ENCODE results near the gene LCLAT1. TPM values are rescaled to one million over a fixed set of nuclear protein-coding genes. Genes with fewer than 3 reads are reported as not detected.
A peak's percentile ranks its signal among the peaks of the same experiment; 100 is the strongest.

LCLAT1 gene
- total RNA-seq = 10 to 100 TPM; 10.3 to 20.6 (median 17.7) TPM

DNA sequence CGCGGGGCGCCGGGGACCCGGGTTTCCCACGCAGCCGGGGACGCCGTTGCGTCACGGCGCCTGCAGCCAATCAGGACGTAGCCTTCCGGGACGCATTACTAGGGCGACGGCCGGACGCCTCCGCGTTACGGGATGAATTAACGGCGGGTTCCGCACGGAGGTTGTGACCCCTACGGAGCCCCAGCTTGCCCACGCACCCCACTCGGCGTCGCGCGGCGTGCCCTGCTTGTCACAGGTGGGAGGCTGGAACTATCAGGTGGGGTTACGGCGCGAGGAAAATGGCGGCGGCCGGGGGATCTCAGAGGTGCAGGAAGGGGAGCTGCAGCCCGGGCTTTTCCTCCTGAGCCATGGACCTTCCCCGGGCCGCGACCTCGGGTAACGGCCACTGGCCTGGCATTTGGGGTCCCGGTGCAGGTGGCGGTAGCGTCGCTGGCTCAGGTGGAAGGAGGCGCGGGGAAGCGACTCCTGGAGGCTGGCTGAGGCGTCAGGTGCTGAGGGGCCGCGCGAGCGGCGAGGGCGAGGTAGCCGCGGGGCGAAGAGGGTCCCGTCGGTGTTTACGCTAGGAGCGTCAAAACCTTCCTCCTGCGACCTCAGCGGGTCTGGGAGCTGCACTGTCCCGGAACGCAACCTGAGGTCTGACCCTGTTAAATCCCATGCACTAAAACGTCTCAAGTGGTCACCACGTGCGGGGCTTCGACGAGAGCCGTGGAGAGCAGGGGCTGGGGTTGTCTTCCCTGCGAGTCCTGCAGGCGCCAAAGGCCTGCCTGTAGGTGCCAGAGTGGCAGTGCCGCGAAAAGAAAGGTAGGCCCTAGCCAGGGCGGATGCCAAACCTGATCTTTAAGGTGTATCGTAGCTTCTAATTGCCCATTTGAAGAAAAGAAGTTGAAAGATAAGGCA, at the start of gene LCLAT1:
Gene LCLAT1 (plus strand): TSS at position 98 of the 897 bp plus-strand sequence. CDS start 78,345 bp downstream, outside the sequence.
- peak; percentile 87 to 92 for DNase-seq (ENCODE audit: low spot score in 2 of 2)
- Histone ChIP-seq H3K27me3 (no peaks in the 10 kb centered on the region), H3K36me3 (no peaks in the 10 kb centered on the region), H3K4me1 (peaks cover 40% of the 10 kb centered on the region), H3K27ac (peak within 1 kb of the TSS; percentile 76), H3K4me3 (peak within 1 kb of the TSS; percentile 95), H3K9me3 (no peaks in the 10 kb centered on the region)
- TF ChIP-seq POLR2AphosphoS5 (IDR thresholded peaks at IDR 0.05) (peak in 2 of 3 donors; percentile 25 to 48), EP300 (IDR thresholded peaks at IDR 0.05) (no peak)
- 6% methylated on average over 37 of the region's 83 CpGs for WGBS

DNA sequence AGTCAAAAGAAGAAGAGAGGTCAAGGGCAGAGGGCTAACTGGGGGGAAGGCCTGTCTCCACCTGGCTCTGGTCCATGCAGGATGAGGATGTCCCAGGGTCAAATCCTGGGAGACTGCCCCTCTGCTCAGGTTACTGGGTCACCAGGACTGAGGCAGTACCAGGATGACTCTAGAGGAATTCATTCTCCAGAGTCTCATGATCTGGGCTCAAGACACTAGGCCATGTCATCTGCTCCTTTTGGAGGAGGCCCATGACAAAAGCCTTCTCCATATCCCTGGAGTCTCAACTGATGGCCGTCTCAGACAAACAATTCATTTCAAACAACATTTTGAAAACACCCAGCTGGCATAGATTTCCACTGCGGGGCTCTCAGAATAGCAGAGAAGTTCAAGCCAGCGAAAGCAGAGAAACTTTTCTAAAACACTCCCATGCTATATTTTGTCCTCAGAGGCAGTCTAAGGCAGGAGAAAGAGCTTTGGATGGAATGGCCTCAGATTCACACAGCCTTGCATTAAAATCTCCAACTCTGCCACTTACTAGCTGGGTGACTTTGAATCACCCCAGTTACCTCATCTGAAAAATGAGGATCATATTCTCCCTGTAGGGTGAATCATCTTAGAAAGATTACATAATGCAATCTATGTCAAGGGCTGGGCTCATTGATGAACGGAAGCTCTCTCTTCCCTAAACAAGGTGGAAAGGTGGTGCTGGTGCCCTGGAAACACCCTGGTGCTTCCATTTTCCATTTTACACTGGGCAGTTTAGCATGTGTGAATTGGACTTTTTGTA, 48.8 kb upstream of the LCLAT1 start:
- no peaks in the 10 kb centered on the region for H3K27me3 ChIP-seq
- WGBS = 66% methylated on average over 4 of the region's 4 CpGs
- DNase-seq (ENCODE audit: low spot score in 2 of 2) = no peak
- no peak overlapping the region for H3K4me3 ChIP-seq
- H3K4me1 ChIP-seq = no peaks in the 10 kb centered on the region
- H3K36me3 ChIP-seq = no peaks in the 10 kb centered on the region
- TF ChIP-seq POLR2AphosphoS5 (IDR thresholded peaks at IDR 0.05) = no peak
- TF ChIP-seq POLR2A (IDR thresholded peaks at IDR 0.05) = no peak
- TF ChIP-seq EP300 (IDR thresholded peaks at IDR 0.05) = no peak
- TF ChIP-seq, protein P1, sequence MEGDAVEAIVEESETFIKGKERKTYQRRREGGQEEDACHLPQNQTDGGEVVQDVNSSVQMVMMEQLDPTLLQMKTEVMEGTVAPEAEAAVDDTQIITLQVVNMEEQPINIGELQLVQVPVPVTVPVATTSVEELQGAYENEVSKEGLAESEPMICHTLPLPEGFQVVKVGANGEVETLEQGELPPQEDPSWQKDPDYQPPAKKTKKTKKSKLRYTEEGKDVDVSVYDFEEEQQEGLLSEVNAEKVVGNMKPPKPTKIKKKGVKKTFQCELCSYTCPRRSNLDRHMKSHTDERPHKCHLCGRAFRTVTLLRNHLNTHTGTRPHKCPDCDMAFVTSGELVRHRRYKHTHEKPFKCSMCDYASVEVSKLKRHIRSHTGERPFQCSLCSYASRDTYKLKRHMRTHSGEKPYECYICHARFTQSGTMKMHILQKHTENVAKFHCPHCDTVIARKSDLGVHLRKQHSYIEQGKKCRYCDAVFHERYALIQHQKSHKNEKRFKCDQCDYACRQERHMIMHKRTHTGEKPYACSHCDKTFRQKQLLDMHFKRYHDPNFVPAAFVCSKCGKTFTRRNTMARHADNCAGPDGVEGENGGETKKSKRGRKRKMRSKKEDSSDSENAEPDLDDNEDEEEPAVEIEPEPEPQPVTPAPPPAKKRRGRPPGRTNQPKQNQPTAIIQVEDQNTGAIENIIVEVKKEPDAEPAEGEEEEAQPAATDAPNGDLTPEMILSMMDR (IDR thresholded peaks at IDR 0.05) = no peak
- H3K27ac ChIP-seq = no peak overlapping the region
- H3K9me3 ChIP-seq = no peaks in the 10 kb centered on the region

DNA sequence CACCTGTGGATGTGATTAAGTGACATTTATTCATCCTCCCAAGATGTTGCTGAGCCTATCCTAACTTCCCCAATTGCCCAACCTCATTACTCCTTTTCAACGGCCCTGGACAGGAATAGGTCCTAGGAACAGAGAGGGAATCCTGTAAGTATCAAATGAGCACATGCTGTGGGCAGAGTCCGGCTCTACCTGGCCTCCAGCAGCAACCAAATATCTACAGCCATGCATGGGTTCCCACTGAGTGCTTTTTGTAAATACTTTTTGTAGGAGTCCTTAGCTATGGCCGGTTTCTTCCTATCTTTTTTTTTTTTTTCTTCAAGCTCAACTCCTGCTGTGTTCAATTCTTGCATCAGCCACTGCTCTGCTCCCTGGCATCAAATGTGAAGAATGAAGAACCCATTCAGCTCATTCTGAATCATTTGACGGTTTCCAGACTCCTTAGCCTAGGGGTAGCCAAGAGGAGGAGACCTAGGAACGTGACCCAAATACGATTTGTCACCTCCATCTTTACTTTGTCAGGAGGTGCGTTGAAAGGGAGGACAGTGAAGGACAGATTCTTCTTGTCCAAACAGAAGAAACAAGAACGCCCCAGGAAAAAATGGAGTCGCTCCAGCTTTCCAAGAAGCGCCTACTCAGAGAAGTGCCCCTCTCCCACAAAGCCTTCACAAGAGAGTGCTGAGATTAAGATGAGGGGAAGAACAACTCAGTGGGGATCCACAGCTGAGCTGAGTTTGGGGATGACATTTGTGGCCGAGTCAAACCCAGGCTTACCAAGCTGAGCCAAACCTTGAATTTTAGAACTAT, 46.7 kb upstream of the LCLAT1 start:
- DNase-seq (ENCODE audit: low spot score in 2 of 2) = no peak
- Histone ChIP-seq H3K27me3 (no peaks in the 10 kb centered on the region), H3K27ac (no peak overlapping the region), H3K4me3 (no peak overlapping the region), H3K36me3 (no peaks in the 10 kb centered on the region), H3K9me3 (no peaks in the 10 kb centered on the region), H3K4me1 (no peaks in the 10 kb centered on the region)
- WGBS = 83% methylated on average over 11 of the region's 11 CpGs
- TF ChIP-seq, protein P1 (IDR thresholded peaks at IDR 0.05) = no peak
- peak in 1 of 3 donors; percentile 77 for TF ChIP-seq POLR2AphosphoS5 (IDR thresholded peaks at IDR 0.05)

DNA sequence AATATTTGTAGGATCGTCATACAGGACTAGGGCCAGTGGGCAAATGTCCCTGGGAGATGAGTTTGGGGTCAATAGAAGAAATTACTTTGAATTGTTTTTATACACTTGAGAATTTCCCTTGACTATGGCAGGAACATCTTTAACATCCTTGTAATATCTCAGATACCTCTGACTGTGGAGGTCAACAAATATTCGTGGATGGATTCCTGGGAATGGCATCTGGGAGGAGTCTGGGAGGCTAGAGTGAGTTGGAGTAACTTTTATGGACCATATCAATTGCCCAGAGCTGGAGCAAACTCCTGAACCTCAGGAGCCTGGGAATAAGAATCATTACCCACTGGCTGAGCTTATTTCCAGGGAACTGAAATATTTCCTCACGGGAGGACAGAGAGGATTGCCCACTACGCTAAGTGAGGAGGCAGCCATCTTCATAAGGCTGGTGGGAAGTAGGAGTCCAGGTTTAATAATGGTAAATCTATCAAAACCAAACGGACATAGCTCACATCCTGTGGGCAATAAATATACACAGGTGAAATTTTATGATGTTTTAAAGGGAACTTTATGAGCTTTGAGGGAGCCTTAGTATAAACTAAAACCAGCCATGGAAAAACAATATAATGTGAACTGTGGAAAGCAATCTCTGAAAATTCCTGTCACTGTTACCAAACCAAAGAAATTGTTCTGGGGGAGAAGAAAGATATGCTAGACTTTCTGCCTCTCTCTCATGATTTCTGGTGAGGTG, 44.4 kb upstream of the LCLAT1 start:
- 82% methylated on average over 5 of the region's 5 CpGs for WGBS
- TF ChIP-seq POLR2AphosphoS5 (IDR thresholded peaks at IDR 0.05) (no peak), EP300 (IDR thresholded peaks at IDR 0.05) (no peak)
- H3K9me3 ChIP-seq = no peaks in the 10 kb centered on the region
- no peaks in the 10 kb centered on the region for H3K36me3 ChIP-seq
- no peak for DNase-seq (ENCODE audit: low spot score in 2 of 2)
- H3K27ac ChIP-seq = no peak overlapping the region
- no peaks in the 10 kb centered on the region for H3K27me3 ChIP-seq
- H3K4me1 ChIP-seq = no peaks in the 10 kb centered on the region
- no peak overlapping the region for H3K4me3 ChIP-seq

DNA sequence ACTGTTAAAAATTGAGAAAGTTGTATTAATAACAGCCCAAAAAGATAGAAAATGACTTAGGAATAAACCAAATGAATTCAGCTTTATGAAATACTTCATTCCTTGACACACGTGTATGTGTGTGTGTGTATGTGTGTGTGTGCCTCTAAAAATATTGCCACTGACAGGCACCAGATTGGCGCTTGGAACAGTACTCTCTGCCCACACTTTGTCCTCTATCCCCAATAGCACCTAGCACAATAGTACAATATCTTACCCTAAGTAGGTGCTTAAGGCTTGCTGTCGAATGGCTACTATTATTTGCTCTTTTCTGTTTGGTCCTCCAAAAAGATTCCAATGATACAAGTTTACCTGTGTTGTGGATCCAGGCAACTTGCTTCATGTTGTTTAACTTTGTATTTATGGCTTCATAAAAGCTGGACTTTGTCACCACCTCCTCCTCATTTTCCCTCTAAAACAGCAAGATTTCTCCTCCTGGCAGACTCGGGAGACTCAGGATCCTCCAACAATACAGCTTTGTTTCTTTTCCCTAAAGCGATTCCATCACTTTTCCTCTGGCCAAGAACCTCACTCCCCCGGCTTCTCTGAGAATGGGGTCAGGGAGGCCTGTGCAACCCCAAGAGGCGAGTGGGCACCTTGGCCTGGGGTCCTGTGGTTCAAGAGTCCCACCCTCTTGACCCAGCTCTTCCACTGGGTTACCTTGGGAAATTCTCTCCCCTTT, 43.3 kb upstream of the LCLAT1 start:
- 53% methylated on average over 7 of the region's 7 CpGs for WGBS
- DNase-seq (ENCODE audit: low spot score in 2 of 2) = no peak
- H3K27ac ChIP-seq = no peak overlapping the region

More for the DNA sequence above, 43.3 kb upstream of the LCLAT1 start:
- Histone ChIP-seq H3K4me3 (no peak overlapping the region), H3K27me3 (no peaks in the 10 kb centered on the region), H3K4me1 (peaks cover 6% of the 10 kb centered on the region), H3K36me3 (no peaks in the 10 kb centered on the region), H3K9me3 (no peaks in the 10 kb centered on the region)
- no peak for TF ChIP-seq POLR2AphosphoS5 (IDR thresholded peaks at IDR 0.05)
- TF ChIP-seq, protein P1 (IDR thresholded peaks at IDR 0.05) = no peak
- no peak for TF ChIP-seq POLR2A (IDR thresholded peaks at IDR 0.05)
- TF ChIP-seq EP300 (IDR thresholded peaks at IDR 0.05) = no peak

Data from suprapubic skin (tissue), 4 donors.